ENCODE results near the gene LRRK1. TPM values are rescaled to one million over a fixed set of nuclear protein-coding genes. Genes with fewer than 3 reads are reported as not detected.

Gene LRRK1
- total and polyA plus RNA-seq, 2 donors (not counting 1 experiment from before 2014, with no cell fraction given), result 19.8 to 53.0 TPM

DNA sequence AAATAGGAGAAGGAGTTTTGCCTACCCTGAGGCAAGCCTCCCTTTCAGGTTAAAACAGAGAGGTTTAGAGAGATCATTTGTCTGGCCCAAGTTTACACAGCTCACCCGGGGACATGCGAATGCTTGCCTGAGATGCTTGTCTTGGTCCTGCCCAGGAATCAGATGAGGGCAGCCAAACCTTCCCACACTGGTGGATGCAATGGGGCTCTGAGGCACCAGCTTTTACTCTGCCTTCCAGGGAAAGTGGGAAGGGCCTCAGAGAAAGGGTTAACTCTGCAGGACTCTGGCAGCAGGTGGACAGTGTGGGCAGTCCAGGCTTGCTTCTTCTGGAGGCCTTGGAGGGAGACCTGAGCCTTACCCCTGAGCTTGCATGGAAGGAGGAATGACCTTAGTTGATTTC lies 90.0 kb downstream of the LRRK1 start:
- H3K27me3 ChIP-seq (replicated peaks in 1 of 4; ENCODE audit: control extremely low read depth in 1 of 4, control insufficient read depth in 3 of 4, insufficient read depth in 4 of 4, low read length in 3 of 4), result no peaks in the 10 kb centered on the region
- ChIA-PET POLR2A (no interaction called here), CTCF (interaction anchor here (0.8 to 14.2 kb wide), 28 partner anchors 10 to 1737 kb away, joined by 3 to 807 read pairs (median 13); partner anchors contain the start of gene LRRK1)
- H3K4me1 Mint-ChIP-seq, result peaks cover 20% of the 10 kb centered on the region
- H3K4me2 ChIP-seq (replicated peaks; ENCODE audit: low read depth, low read length, poor library complexity, severe bottlenecking), result peak overlapping the region; percentile 90
- WGBS (ENCODE audit: insufficient coverage), result 89% methylated on average over 2 of the region's 2 CpGs
- no peak for ATAC-seq (ENCODE audit: low read depth)
- TF ChIP-seq, protein P1, sequence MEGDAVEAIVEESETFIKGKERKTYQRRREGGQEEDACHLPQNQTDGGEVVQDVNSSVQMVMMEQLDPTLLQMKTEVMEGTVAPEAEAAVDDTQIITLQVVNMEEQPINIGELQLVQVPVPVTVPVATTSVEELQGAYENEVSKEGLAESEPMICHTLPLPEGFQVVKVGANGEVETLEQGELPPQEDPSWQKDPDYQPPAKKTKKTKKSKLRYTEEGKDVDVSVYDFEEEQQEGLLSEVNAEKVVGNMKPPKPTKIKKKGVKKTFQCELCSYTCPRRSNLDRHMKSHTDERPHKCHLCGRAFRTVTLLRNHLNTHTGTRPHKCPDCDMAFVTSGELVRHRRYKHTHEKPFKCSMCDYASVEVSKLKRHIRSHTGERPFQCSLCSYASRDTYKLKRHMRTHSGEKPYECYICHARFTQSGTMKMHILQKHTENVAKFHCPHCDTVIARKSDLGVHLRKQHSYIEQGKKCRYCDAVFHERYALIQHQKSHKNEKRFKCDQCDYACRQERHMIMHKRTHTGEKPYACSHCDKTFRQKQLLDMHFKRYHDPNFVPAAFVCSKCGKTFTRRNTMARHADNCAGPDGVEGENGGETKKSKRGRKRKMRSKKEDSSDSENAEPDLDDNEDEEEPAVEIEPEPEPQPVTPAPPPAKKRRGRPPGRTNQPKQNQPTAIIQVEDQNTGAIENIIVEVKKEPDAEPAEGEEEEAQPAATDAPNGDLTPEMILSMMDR (IDR thresholded peaks at IDR 0.05), result no peak
- no peak for TF ChIP-seq EZH2 (IDR thresholded peaks at IDR 0.05; ENCODE audit: borderline replicate concordance, insufficient read depth, low read depth, low read length, poor library complexity, severe bottlenecking)
- H3K27ac ChIP-seq (ENCODE audit: low read length in 2 of 2), result no peak overlapping the region
- peaks cover 2 to 24% of the 10 kb centered on the region in 2 experiments for H3K36me3 ChIP-seq (replicated peaks in 1 of 2; ENCODE audit: control extremely low read depth in 1 of 2, control insufficient read depth in 1 of 2, extremely low read depth in 1 of 2, insufficient read depth in 2 of 2, low read length in 1 of 2)
- H3K27me3 Mint-ChIP-seq, result no peaks in the 10 kb centered on the region
- peaks cover 10 to 20% of the 10 kb centered on the region in 2 donors for H3K4me1 ChIP-seq (ENCODE audit: control insufficient read depth in 2 of 2, insufficient read depth in 2 of 2, low read length in 2 of 2)
- H3K79me2 ChIP-seq (ENCODE audit: control insufficient read depth, insufficient read depth, low read length), result no peaks in the 10 kb centered on the region
- no peak overlapping the region for H3K9ac ChIP-seq (ENCODE audit: low read length)
- H3K9me3 ChIP-seq (ENCODE audit: control extremely low read depth in 1 of 3, control insufficient read depth in 2 of 3, insufficient read depth in 1 of 3, low read length in 2 of 3), result peaks cover 0 to 15% (median 0%) of the 10 kb centered on the region in 3 donors
- intact Hi-C loops (cut with micrococcal nuclease), result loop anchor here (5.0 kb wide), 2 partner anchors 643 to 1082 kb away; partner anchors contain the start of gene TM2D3
- H4K20me1 ChIP-seq (ENCODE audit: control insufficient read depth, insufficient read depth, low read length, poor library complexity, severe bottlenecking), result no peaks in the 10 kb centered on the region
- H3K27ac Mint-ChIP-seq, result no peak overlapping the region
- DNase-seq, result no peak
- H2AFZ ChIP-seq (ENCODE audit: insufficient read depth, low read depth, low read length, poor library complexity, severe bottlenecking), result no peak overlapping the region
- no peaks in the 10 kb centered on the region for H3K9me3 Mint-ChIP-seq (ENCODE audit: insufficient read depth)
- H3K4me3 ChIP-seq (ENCODE audit: control extremely low read depth in 1 of 5, extremely low read depth in 1 of 5, insufficient read depth in 1 of 5, low read depth in 2 of 5, low read length in 4 of 5), result no peak overlapping the region
- H3K4me3 Mint-ChIP-seq, result no peak overlapping the region

DNA sequence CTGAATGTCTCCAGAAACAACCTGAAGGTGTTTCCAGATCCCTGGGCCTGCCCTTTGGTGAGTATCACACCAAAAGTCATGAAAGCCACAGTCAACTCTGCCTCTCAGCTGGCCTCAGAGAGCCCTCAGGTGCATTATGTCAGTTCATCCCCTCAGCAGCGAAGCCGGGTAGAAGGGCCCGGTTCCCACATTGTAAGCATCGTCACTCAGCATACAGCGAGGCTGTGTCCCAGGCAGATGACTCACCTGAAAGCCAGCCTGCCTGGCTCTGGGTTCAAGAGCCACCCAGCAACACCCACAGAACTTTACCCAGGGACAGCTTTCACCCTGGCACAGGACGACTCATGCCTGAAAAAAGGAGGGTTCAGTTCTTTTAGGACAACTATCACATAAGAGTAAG lies 91.6 kb downstream of the LRRK1 start:
- peaks cover 2 to 36% of the 10 kb centered on the region in 2 experiments for H3K36me3 ChIP-seq (replicated peaks in 1 of 2; ENCODE audit: control extremely low read depth in 1 of 2, control insufficient read depth in 1 of 2, extremely low read depth in 1 of 2, insufficient read depth in 2 of 2, low read length in 1 of 2)
- peaks cover 10 to 20% of the 10 kb centered on the region in 2 donors for H3K4me1 ChIP-seq (ENCODE audit: control insufficient read depth in 2 of 2, insufficient read depth in 2 of 2, low read length in 2 of 2)
- ChIA-PET POLR2A (no interaction called here), CTCF (interaction anchor here (1.0 to 14.2 kb wide), 6 partner anchors 13 to 278 kb away, joined by 3 to 807 read pairs (median 44); partner anchors contain the start of gene LRRK1)
- Mint-ChIP-seq H3K27ac (no peak overlapping the region), H3K27me3 (no peaks in the 10 kb centered on the region), H3K9me3 (ENCODE audit: insufficient read depth) (no peaks in the 10 kb centered on the region), H3K4me3 (no peak overlapping the region), H3K4me1 (peaks cover 20% of the 10 kb centered on the region)
- H4K20me1 ChIP-seq (ENCODE audit: control insufficient read depth, insufficient read depth, low read length, poor library complexity, severe bottlenecking), result no peaks in the 10 kb centered on the region
- peaks cover 0 to 3% (median 0%) of the 10 kb centered on the region in 3 donors for H3K9me3 ChIP-seq (ENCODE audit: control extremely low read depth in 1 of 3, control insufficient read depth in 2 of 3, insufficient read depth in 1 of 3, low read length in 2 of 3)
- H3K4me3 ChIP-seq (ENCODE audit: control extremely low read depth in 1 of 5, extremely low read depth in 1 of 5, insufficient read depth in 1 of 5, low read depth in 2 of 5, low read length in 4 of 5), result no peak overlapping the region
- ATAC-seq (ENCODE audit: low read depth) (no peak), DNase-seq (no peak)
- no peak overlapping the region for H3K9ac ChIP-seq (ENCODE audit: low read length)
- H3K27me3 ChIP-seq (replicated peaks in 1 of 4; ENCODE audit: control extremely low read depth in 1 of 4, control insufficient read depth in 3 of 4, insufficient read depth in 4 of 4, low read length in 3 of 4), result no peaks in the 10 kb centered on the region
- intact Hi-C loops (cut with micrococcal nuclease), result no loop called here
- H3K79me2 ChIP-seq (ENCODE audit: control insufficient read depth, insufficient read depth, low read length), result no peaks in the 10 kb centered on the region
- WGBS (ENCODE audit: insufficient coverage), result 99% methylated on average over 5 of the region's 6 CpGs
- H3K27ac ChIP-seq (ENCODE audit: low read length in 2 of 2), result no peak overlapping the region
- no peak overlapping the region for H2AFZ ChIP-seq (ENCODE audit: insufficient read depth, low read depth, low read length, poor library complexity, severe bottlenecking)
- H3K4me2 ChIP-seq (replicated peaks; ENCODE audit: low read depth, low read length, poor library complexity, severe bottlenecking), result no peak overlapping the region
- no peak for TF ChIP-seq EZH2 (IDR thresholded peaks at IDR 0.05; ENCODE audit: borderline replicate concordance, insufficient read depth, low read depth, low read length, poor library complexity, severe bottlenecking)
- TF ChIP-seq, protein P1 (IDR thresholded peaks at IDR 0.05), result no peak
